Rectal smooth muscle tissue (tissue), 1 donor: ENCODE results near the gene DAND5.

Experiments
- H3K27ac ChIP-seq: one replicate; pipeline ENCODE4 v1.7.0; 2013; ENCODE audit warnings: low read depth, low read length, inconsistent platforms
- H3K27me3 ChIP-seq: one replicate; pipeline ENCODE4 v1.7.0; 2013; ENCODE audit warnings: low read length; ENCODE audit not compliant: control insufficient read depth, insufficient read depth
- H3K36me3 ChIP-seq: one replicate; pipeline ENCODE4 v1.7.0; 2013; ENCODE audit warnings: low read length; ENCODE audit not compliant: control insufficient read depth, insufficient read depth
- H3K4me1 ChIP-seq: one replicate; pipeline ENCODE4 v1.7.0; 2013; ENCODE audit warnings: low read length; ENCODE audit not compliant: control insufficient read depth, insufficient read depth
- H3K4me3 ChIP-seq: one replicate; pipeline ENCODE4 v1.7.0; 2013; ENCODE audit warnings: low read length
- H3K9ac ChIP-seq: one replicate; pipeline ENCODE4 v1.7.0; 2013; ENCODE audit warnings: low read length

The DAND5 gene

DNA sequence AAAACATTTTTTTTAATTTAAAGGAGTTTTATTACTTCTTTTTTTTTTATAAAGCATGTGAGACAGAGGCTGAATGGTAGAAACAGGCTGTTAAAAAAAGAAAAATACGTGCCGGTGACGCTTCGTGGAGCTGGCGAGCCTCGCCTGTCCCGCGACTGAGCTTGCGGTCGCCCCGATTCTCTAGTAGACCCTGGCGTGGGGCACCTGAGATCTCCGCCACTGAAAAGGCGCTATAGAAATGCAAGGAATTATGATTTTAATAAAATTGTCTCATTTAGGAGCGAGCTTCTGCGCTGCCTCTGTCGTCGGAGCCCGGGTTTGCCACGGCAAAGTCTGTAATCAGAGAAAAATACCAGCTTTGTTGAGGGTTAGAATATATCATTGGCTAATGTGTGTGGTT is 44.3 kb downstream of the DAND5 start:
- no peak overlapping the region for H3K9ac ChIP-seq
- H3K4me3 ChIP-seq, result peak overlapping the region; percentile 45
- H3K27ac ChIP-seq, result peak overlapping the region; percentile 78
- H3K27me3 ChIP-seq, result no peaks in the 10 kb centered on the region
- no peaks in the 10 kb centered on the region for H3K36me3 ChIP-seq
- H3K4me1 ChIP-seq, result peaks cover 65% of the 10 kb centered on the region

DNA sequence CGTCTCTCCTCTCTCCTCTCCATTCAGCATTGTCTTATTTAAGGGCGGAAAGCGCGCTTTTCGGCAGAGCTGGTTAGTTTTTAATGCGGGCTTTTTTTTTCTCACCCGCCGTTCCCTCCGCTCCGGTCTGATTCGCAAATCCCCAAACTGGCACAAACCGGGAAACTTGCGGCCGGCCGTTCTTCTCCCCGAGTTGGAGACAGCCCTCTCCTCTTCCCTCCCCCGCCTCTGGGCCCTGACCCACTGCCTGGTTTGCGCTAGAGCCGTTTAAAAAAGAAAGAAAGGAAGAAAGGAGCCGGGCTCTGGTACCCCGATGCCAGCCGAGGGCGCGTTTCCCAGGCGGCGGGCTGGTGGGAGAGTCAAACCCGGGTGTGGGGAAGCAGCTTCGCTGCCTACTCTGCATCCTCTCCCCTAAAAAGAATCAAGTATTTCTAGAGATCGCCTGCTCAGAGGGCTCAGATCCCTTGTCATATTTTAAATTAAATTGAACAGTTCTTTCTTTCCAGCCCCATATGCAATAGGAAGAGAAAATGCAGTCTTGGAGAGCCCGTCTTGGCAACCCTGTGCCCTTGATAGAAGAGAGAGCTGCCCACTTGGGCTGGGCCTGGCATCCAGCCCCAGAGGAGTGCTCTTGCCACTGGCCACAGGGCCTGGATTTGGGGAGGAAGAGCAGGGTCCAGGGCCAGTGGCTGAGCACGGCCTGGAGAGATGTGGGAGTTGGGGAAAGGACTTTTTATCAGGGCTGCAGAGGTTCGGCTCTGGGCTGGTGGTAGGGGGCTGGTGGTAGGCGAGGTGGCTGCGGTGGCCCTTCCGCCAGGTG is 44.9 kb downstream of the DAND5 start:
- peak overlapping the region; percentile 78 for H3K27ac ChIP-seq
- H3K9ac ChIP-seq, result no peak overlapping the region
- H3K27me3 ChIP-seq, result no peaks in the 10 kb centered on the region
- peak overlapping the region; percentile 45 for H3K4me3 ChIP-seq
- no peaks in the 10 kb centered on the region for H3K36me3 ChIP-seq
- peaks cover 65% of the 10 kb centered on the region for H3K4me1 ChIP-seq

DNA sequence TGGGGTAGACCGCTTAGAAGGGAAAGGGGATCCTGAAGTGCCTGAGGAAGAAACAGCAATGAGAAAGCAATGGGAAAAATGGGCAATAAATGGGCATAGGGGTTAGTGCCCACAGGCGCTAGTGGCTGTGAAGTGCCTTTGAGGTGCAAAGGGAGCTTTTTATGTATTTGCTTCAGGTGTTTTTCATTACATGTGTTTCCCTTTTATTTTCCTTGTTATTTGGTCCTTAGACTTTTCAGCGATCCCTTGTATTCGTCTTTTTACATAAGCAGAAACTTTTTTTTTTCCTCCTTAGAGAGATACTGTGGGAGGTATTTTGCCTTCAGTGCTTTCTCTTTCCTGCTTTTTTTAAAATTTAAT is 45.5 kb downstream of the DAND5 start:
- no peaks in the 10 kb centered on the region for H3K36me3 ChIP-seq
- peaks cover 65% of the 10 kb centered on the region for H3K4me1 ChIP-seq
- no peak overlapping the region for H3K9ac ChIP-seq
- H3K27me3 ChIP-seq, result no peaks in the 10 kb centered on the region
- peak overlapping the region; percentile 98 for H3K27ac ChIP-seq
- no peak overlapping the region for H3K4me3 ChIP-seq

DNA sequence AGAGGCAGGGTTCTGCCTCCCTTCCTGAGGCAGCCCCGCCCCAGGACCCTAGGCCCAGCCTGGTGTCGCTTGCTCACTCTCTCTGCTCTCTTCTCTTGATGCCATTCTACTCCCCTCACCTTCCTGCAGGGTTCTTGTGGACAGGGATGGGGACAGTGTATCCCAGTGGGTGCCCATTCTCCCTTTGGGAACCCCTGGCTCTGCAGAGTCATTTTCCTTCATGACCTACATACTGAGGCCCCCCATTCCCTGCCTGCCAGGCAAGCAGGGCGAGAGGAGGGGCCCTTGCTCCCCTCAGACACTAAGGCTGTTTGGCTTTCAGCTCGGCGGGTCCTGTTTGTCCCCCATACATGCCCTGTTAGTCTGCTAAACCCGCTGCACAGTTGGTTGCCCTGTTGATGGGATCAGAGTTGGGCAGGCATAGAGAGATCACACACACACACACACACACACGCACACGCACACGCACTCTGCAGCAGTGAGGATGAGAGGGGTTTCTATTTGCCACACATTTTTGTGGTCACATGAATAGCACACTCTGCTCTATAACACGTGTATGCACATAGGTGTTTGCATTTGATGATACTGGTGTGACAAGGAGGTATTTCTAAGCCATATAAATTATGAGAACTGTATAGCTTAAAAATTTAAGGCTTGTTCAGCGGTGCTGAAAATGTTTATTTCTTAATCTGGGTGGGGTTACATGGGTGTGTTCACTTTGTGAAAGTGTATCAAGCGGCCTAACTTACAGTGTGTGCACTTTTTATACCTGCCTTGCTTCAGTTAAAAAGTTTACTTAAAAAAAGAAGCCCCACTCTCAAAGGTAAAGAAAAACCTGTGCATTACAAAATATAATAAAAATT is 46.2 kb downstream of the DAND5 start:
- peaks cover 67% of the 10 kb centered on the region for H3K4me1 ChIP-seq
- no peaks in the 10 kb centered on the region for H3K27me3 ChIP-seq
- H3K9ac ChIP-seq, result no peak overlapping the region
- no peaks in the 10 kb centered on the region for H3K36me3 ChIP-seq
- peak overlapping the region; percentile 98 for H3K27ac ChIP-seq
- H3K4me3 ChIP-seq, result peak overlapping the region; percentile 15

DNA sequence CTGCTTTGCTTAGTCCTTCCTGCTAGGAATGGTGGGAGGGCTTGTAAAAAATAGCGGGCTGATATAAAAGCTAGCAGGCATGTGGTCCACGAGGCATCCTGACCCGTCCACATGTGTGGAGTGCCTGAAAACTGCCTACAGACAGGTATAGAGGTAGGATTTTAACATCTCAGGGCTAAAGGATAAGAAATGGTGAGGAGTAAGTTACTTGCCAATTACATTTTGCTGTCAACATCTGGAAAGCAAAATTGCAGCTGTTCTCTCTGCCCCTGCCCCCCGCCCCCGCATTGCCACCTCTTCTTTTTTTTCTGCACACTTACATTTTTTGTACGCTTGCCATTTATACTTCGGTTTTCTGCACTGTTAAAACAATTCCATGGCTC is 46.9 kb downstream of the DAND5 start:
- H3K9ac ChIP-seq, result no peak overlapping the region
- H3K27ac ChIP-seq, result peak overlapping the region; percentile 98
- no peaks in the 10 kb centered on the region for H3K36me3 ChIP-seq
- peak overlapping the region; percentile 25 for H3K4me3 ChIP-seq
- H3K4me1 ChIP-seq, result peaks cover 71% of the 10 kb centered on the region
- H3K27me3 ChIP-seq, result no peaks in the 10 kb centered on the region

DNA sequence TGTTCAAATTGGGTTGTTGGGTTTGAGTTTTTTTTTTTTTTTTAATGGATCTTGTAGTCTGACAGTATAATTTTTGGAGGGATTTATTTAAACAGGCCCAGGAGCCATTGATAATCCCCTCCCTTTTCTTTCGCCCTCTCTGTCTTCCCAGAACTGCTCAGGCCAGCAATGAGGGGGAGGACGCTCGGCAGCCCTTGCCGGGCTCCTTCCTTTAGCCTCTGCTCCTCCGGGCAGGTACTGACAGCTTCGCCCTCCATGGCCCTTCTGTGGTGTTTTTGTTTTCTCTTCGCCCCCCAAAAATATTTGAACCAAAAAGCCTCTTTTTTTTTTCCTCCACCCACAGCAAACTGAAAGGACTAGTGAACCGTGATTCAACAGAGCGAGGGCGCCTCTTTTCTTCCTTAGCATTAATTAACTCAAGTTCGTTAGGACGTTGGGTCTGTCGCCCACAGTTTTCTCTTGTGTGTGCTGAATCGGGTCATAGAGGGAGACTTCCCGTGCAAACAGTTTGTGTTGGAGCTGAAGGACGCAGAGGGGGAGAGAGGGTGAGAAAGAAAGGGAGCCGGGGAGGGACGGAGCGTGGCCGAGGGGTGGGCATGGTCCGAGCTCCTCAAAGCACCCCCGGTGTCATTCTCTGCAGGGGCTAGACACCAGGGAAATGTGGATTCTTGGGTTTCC is 47.4 kb downstream of the DAND5 start:
- Histone ChIP-seq H3K36me3 (no peaks in the 10 kb centered on the region), H3K27me3 (no peaks in the 10 kb centered on the region), H3K4me3 (peak overlapping the region; percentile 25), H3K4me1 (peaks cover 77% of the 10 kb centered on the region), H3K9ac (no peak overlapping the region), H3K27ac (peak overlapping the region; percentile 98)

DNA sequence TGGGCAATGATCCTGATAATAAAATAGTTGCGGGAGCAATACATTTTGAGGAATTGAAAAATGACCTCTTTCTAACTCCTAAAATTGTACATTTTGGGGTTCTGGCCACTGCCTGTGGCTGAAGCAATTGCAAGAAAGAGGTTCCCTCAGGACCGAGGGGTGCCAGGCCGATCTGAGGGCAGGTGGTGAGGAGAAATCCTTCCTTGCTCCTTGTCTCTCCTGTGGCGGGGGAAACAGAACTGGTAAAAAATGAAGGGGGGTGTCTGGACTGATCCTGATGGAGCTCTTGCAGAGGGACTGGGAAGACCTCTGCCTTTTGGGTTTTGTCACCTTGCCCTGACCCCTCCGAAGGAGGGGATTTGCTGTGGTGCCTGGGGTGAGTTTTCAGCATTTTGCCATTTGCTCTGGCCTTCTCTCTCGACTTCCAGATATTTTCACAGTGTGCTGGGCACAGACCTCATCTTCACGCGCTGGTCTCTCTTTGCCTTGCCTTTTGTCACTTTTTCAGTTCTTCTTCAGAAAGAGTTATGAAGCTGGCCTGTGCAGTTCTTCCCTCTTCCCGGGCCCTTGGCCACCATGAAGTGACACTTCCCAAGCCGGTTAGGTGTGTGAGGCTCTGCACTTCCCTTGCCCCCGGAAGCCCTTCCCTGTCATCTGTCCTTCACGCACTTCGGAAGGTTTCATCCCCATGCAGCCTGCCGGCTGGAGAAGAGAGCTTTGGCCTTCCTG is 48.1 kb downstream of the DAND5 start:
- H3K4me1 ChIP-seq, result peaks cover 82% of the 10 kb centered on the region
- H3K27ac ChIP-seq, result peak overlapping the region; percentile 98
- H3K36me3 ChIP-seq, result no peaks in the 10 kb centered on the region
- H3K27me3 ChIP-seq, result no peaks in the 10 kb centered on the region
- H3K4me3 ChIP-seq, result peak overlapping the region; percentile 25
- peak overlapping the region; percentile 27 for H3K9ac ChIP-seq

DNA sequence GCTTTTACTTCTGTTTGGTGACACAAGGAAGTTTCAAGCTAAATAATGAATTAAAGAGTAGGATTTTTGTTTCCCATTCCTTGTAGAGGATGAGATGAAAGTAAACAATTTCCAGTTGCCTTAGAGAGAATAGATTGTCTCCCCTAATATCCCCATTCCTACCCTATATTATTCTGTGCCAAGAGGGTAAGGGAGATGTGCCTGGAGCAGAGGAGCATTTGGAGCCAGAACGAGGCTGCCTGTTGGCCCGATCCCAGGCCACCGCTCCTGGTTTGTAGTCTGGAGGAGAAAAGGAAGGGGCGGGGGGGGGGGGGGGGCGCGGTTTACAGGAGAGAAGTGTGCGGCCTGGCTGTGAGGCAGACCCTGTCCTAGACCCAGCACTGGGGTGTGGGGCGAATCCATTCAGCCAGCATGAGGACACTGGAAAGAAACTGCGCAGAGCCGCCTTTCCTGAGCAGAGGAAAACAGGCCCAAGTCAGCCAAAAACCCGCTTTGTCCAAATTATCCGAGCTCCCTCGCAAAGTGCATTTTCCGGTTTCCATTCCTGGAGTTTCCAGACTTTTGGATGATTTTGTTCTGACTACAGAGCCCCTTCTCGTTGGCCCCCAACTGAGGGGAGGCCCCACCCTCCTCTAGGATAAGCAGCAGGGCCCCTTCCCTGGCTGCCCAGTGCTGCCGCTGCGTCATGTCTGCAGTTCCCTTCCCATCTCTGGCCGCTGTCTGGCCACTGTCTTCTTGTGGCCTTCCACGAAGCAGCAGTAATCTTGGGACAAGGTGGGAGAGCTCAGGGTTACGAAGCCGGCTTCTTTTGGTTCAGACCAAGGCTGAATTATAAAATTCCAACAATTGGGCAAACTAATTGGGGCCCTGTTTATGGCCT is 48.9 kb downstream of the DAND5 start:
- Histone ChIP-seq H3K9ac (peak overlapping the region; percentile 17), H3K27ac (peak overlapping the region; percentile 98), H3K27me3 (no peaks in the 10 kb centered on the region), H3K4me3 (peak overlapping the region; percentile 31), H3K36me3 (no peaks in the 10 kb centered on the region), H3K4me1 (peaks cover 77% of the 10 kb centered on the region)

DNA sequence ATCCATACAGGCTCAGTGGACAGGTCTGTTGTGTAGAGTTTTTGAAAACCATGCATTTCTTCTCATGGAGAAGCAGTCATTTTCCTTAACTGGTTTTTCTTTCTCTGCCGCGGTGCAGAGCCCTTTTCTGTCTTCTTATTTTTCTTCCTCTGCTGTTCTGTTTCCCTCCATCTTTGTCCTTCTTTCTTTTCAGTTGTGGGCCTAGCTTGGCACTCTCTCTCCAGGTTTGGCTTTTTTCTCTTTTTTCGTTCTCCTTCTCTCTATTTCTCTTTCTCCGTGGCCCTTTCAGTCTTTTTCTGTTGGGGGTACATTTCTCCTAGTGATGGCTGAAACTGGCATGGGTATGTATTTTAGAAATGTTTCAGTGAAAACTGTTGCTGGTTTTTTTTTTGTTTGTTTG is 50.0 kb downstream of the DAND5 start:
- Histone ChIP-seq H3K9ac (no peak overlapping the region), H3K27me3 (no peaks in the 10 kb centered on the region), H3K4me3 (no peak overlapping the region), H3K36me3 (no peaks in the 10 kb centered on the region), H3K4me1 (peaks cover 71% of the 10 kb centered on the region), H3K27ac (peak overlapping the region; percentile 98)

DNA sequence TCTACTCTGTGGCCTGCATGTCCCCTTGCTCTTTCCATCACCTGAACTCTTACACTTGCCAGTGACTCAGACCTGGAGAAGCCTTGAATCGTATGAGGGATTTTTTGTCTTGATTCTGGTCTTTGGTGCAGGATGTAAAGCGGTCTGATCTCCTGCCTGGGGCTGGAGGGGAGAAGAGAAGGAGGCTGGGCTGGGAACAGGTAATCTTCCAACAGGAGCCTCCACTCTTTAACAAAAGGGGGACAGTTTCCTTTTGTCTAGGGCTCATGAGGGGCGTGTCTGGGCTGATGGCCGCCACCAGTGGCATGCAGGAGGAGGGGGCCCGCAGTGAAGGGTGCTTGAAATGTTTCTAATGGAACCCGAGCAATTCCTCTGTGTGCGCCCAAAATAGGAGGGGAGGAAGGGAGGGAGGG is 50.6 kb downstream of the DAND5 start:
- H3K4me3 ChIP-seq, result no peak overlapping the region

DNA sequence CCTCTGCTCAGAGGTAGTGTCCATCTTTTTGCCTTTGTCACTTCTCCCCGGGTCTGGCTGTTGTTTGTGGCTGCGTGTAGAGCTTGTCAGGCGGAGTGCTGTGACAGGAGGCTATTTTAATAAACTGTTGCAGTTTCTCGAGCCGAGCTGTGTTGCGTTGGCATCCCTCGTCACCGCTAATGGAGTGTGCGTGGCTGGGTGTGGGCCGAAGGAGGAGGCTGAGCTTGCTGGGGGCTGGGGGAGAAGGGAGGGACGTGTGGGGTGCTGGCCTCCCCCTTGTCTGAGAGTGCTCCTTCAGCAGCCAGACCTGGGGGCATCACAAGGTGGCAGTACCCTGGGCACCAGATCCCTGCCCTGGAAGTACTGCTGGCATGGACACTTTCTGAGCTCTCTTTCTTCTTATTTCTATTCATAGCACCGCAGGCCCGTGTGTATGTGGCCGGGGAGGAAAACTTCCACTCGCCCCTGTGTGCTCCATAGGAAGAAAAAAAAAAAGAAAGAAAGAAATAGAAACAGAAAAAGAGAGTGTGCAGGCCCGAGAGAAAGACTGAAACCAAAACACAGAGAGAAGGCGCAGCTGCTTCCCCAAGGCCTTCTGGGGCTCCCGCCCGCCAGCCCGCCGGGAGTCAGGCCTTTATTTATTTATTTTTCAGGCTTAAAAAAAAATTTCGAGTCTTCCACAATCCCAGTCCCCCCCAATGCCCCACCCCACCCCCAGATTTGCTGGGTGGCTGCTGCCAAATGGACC is 52.9 kb downstream of the DAND5 start:
- Histone ChIP-seq H3K36me3 (no peaks in the 10 kb centered on the region), H3K9ac (peak overlapping the region; percentile 73), H3K4me3 (peak overlapping the region; percentile 61), H3K4me1 (peaks cover 79% of the 10 kb centered on the region), H3K27ac (peak overlapping the region; percentile 98), H3K27me3 (no peaks in the 10 kb centered on the region)

More for the DNA sequence above, 50.6 kb downstream of the DAND5 start:
- no peak overlapping the region for H3K9ac ChIP-seq
- H3K27ac ChIP-seq, result peak overlapping the region; percentile 98
- H3K27me3 ChIP-seq, result no peaks in the 10 kb centered on the region
- peaks cover 71% of the 10 kb centered on the region for H3K4me1 ChIP-seq
- no peaks in the 10 kb centered on the region for H3K36me3 ChIP-seq
